HL-60 (cell line): ENCODE data around the gene PSMD12.
A peak's percentile ranks its signal among the peaks of the same experiment; 100 is the strongest.
"Not testable (repeated sequence)": the region's sequence is repeated elsewhere in the genome, so short reads cannot be mapped to it uniquely, and the experiment has no call there.

ENCODE experiments used
- DNase-seq, 2 experiments: peaks; one replicate each; pipeline ENCODE4 v3.0.0-alpha.2; 2010 to 2020; ENCODE audit warnings: low read depth in 1 of 2, low spot score in 1 of 2
- H3K27ac ChIP-seq: fragments of 250-450 bp; sonication (Bioruptor Pico); replicated peaks from 2 replicates; pipeline ENCODE4 v1.5.1; 2020; ENCODE audit warnings: mild to moderate bottlenecking, moderate library complexity
- H3K27me3 ChIP-seq: fragments of 250-450 bp; sonication (Bioruptor Pico); 2 replicates; pipeline ENCODE4 v1.5.1; 2021; ENCODE audit warnings: mild to moderate bottlenecking, moderate library complexity; ENCODE audit not compliant: insufficient read depth, poor library complexity, severe bottlenecking
- H3K4me3 ChIP-seq: replicated peaks from 2 replicates; pipeline ENCODE4 v1.5.1; 2011; ENCODE audit warnings: mild to moderate bottlenecking, control low read depth, low read length; ENCODE audit not compliant: insufficient read depth
- GABPA ChIP-seq: IDR thresholded peaks from 2 replicates; pipeline ENCODE4 v1.6.1; 2012; ENCODE audit warnings: low read depth
- POLR2AphosphoS5 ChIP-seq: IDR thresholded peaks from 2 replicates; pipeline ENCODE4 v1.6.1; 2012; ENCODE audit warnings: low read depth
- SPI1 ChIP-seq: IDR thresholded peaks from 2 replicates; pipeline ENCODE4 v1.6.1; 2012; ENCODE audit warnings: low read depth, mild to moderate bottlenecking, borderline replicate concordance
- TF ChIP-seq, protein P1 (sequence below): IDR thresholded peaks from 2 replicates; pipeline ENCODE4 v1.6.1; 2012; ENCODE audit warnings: low read depth; ENCODE audit not compliant: insufficient replicate concordance
- TF ChIP-seq, protein P2 (sequence below): IDR thresholded peaks from one replicate; pipeline ENCODE4 v1.5.1; 2011; ENCODE audit warnings: low read length, control low read depth, inconsistent platforms; ENCODE audit not compliant: insufficient read depth

The PSMD12 gene

DNA sequence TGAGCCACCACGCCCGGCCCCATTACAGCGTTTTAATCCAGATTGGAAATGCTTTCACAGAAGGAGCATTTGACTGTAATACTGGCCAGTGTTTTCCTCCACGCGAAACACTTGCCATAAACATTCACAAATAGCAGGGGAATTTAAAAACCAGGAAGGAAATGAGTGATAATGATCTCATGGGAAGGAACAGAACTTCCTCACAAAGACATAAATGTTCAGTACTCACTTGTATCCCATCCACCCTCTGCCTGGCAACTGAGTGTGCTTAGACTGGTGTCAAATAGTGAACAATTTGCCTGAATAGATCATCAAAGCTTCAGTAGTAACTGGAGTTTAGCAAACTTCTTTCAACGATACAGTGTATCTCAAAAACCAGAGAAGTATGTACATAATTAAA is 54.1 kb downstream of the PSMD12 start:
- TF ChIP-seq, protein P1, sequence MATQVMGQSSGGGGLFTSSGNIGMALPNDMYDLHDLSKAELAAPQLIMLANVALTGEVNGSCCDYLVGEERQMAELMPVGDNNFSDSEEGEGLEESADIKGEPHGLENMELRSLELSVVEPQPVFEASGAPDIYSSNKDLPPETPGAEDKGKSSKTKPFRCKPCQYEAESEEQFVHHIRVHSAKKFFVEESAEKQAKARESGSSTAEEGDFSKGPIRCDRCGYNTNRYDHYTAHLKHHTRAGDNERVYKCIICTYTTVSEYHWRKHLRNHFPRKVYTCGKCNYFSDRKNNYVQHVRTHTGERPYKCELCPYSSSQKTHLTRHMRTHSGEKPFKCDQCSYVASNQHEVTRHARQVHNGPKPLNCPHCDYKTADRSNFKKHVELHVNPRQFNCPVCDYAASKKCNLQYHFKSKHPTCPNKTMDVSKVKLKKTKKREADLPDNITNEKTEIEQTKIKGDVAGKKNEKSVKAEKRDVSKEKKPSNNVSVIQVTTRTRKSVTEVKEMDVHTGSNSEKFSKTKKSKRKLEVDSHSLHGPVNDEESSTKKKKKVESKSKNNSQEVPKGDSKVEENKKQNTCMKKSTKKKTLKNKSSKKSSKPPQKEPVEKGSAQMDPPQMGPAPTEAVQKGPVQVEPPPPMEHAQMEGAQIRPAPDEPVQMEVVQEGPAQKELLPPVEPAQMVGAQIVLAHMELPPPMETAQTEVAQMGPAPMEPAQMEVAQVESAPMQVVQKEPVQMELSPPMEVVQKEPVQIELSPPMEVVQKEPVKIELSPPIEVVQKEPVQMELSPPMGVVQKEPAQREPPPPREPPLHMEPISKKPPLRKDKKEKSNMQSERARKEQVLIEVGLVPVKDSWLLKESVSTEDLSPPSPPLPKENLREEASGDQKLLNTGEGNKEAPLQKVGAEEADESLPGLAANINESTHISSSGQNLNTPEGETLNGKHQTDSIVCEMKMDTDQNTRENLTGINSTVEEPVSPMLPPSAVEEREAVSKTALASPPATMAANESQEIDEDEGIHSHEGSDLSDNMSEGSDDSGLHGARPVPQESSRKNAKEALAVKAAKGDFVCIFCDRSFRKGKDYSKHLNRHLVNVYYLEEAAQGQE: no peak
- TF ChIP-seq SPI1: no peak
- Histone ChIP-seq H3K27me3 (no peaks in the 10 kb centered on the region), H3K27ac (no peak overlapping the region), H3K4me3 (no peak overlapping the region)
- no peak for DNase-seq

DNA sequence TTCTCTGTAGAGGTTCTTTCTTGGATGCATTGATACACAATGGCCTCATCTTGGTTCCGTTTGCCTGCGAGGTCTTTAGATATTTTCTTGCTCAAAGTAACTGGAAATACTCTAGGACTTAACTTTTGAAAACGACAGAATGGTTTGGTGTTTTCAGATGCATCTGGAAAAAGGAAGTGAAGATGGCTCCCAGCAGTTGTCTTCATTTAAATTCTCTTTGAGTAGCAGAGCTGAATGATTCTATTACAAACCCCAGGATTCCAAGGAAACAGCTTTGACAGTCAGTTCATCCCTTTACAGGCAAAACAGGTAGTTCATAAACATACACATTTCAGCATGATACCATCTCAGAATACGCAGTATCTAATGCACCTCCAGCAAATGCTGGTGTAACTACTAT is 54.8 kb downstream of the PSMD12 start:
- Histone ChIP-seq H3K4me3 (no peak overlapping the region), H3K27me3 (no peaks in the 10 kb centered on the region), H3K27ac (no peak overlapping the region)
- DNase-seq: no peak
- TF ChIP-seq SPI1 (peak; percentile 57; the same call in 1 of the 2 replicates), POLR2AphosphoS5 (no peak)

DNA sequence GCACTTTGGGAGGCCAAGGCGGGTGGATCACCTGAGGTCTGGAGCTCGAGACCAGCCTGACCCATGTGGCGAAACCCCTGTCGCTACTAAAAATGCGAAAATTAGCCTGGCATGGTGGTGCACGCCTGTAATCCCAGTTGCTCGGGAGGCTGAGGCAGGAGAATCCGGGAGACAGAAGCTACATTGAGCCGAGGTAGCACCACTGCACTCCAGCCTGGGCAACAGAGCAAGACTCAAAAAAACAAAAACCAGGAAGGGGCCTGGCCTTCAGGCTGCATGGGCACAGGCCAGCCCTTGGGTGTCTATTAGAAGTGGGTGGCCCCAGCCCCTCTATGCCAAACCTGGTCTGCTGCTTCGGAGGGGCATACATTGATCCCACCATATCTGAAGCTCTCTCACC is 56.0 kb downstream of the PSMD12 start:
- TF ChIP-seq POLR2AphosphoS5 (no peak), GABPA (no peak), SPI1 (no peak)
- TF ChIP-seq, protein P2, sequence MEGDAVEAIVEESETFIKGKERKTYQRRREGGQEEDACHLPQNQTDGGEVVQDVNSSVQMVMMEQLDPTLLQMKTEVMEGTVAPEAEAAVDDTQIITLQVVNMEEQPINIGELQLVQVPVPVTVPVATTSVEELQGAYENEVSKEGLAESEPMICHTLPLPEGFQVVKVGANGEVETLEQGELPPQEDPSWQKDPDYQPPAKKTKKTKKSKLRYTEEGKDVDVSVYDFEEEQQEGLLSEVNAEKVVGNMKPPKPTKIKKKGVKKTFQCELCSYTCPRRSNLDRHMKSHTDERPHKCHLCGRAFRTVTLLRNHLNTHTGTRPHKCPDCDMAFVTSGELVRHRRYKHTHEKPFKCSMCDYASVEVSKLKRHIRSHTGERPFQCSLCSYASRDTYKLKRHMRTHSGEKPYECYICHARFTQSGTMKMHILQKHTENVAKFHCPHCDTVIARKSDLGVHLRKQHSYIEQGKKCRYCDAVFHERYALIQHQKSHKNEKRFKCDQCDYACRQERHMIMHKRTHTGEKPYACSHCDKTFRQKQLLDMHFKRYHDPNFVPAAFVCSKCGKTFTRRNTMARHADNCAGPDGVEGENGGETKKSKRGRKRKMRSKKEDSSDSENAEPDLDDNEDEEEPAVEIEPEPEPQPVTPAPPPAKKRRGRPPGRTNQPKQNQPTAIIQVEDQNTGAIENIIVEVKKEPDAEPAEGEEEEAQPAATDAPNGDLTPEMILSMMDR: no peak
- TF ChIP-seq, protein P1: no peak
- H3K27ac ChIP-seq: no peak overlapping the region
- no peaks in the 10 kb centered on the region for H3K27me3 ChIP-seq
- no peak overlapping the region for H3K4me3 ChIP-seq
- no peak for DNase-seq

DNA sequence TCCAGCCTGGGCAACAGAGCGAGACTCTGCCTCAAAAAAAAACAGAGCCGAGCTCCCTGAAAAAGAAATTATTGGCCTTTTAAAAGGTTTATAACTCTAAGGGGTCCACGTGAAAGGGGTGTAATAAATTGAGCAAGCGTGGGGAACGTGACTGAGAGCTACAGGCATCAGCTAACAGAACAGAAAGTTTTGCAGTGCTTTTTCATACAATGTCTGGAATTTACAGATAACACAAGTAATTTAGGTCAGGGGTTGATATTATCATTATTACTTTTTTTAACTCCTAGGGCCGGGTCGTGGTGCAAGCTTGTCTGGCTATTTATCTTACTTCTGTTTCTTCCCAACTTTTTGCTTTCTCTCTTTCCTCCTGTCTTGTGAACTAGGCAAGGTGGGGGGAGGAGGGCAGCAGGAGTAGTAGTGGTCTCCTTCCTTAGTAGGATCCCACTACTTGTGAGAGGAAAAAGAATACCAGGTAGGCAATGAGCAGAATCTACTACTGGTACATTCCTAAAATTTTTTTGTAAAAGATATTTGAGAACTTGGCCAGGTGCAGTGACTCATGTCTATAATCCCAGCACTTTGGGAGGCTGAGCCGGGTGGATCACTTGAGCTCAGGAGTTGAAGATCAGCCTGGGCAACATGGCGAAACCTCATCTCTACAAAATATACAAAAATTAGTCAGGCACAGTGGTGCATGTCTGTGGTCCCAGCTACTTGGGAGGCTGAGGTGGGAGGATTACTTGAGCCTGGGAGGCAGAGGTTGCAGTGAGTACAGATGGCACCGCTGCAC is 60.7 kb downstream of the PSMD12 start:
- not testable (repeated sequence) for H3K27ac ChIP-seq, H3K4me3 ChIP-seq, DNase-seq, H3K27me3 ChIP-seq

DNA sequence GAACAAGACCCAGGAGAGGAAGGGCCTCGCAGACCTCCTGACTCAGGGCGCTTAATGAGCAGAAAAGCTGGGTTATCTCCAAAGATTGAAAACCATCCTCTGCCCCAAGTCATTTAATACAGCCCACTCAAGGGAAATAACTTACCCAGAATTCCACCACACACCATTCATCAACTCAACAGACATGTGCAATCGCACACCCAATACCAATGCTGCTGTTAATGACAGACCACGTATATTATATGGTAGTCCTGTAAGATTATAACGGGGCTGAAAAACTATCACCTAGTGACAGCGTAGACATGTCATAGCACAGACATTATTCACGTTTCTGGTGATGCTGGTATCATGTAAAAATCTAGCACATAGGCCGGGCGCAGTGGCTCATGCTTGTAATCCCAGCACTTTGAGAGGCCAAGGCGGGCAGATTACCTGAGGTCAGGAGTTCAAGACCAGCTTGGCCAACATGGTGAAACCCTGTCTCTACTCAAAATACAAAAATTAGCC is 68.9 kb downstream of the PSMD12 start:
- H3K27ac ChIP-seq: no peak overlapping the region
- no peaks in the 10 kb centered on the region for H3K27me3 ChIP-seq
- H3K4me3 ChIP-seq: no peak overlapping the region
- no peak for DNase-seq
- TF ChIP-seq, protein P2: no peak
- TF ChIP-seq, protein P1: no peak
- no peak for TF ChIP-seq GABPA
- TF ChIP-seq POLR2AphosphoS5: no peak
- no peak for TF ChIP-seq SPI1
